ENCODE measurements around the gene NPPC.

The NPPC gene

GRCh38 chr2:231942180-231942579 is 16.0 kb upstream of the NPPC start:
- Mint-ChIP-seq H3K4me3 (no peak overlapping the region), H3K9me3 (no peaks in the 10 kb centered on the region), H3K27me3 (no peaks in the 10 kb centered on the region), H3K36me3 (no peaks in the 10 kb centered on the region), H3K4me1 (no peaks in the 10 kb centered on the region), H3K27ac (no peak overlapping the region)

DNA sequence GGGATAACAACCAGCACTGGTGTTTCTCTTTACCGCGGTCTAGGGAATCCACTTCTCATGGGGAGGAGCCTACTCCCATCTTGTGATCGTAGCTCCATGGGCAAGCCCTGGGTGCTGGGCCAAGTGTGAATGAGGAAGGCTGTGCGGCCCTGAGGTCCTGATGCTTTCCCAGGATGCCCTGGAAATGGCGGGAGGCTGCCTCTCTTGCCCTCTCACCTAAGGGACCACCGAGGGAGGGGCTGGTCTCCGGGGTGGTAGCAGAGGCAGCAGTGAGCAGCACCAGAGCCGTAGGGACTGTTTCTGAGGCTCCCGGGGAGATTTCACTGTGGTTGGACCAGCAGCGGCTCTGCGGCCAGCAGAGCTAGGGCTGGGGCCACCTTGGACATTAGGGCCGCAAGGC is 15.5 kb upstream of the NPPC start:
- no peak overlapping the region for H3K4me3 Mint-ChIP-seq
- no peaks in the 10 kb centered on the region for H3K27me3 Mint-ChIP-seq
- H3K4me1 Mint-ChIP-seq: no peaks in the 10 kb centered on the region
- H3K9me3 Mint-ChIP-seq: no peaks in the 10 kb centered on the region
- H3K36me3 Mint-ChIP-seq: no peaks in the 10 kb centered on the region
- H3K27ac Mint-ChIP-seq: no peak overlapping the region

- H3K9me3 Mint-ChIP-seq: no peaks in the 10 kb centered on the region
- H3K27ac Mint-ChIP-seq: no peak overlapping the region
- H3K27me3 Mint-ChIP-seq: no peaks in the 10 kb centered on the region
- H3K36me3 Mint-ChIP-seq: no peaks in the 10 kb centered on the region
- no peaks in the 10 kb centered on the region for H3K4me1 Mint-ChIP-seq
- no peak overlapping the region for H3K4me3 Mint-ChIP-seq
These were observed 14.6 kb upstream of the NPPC start for GRCh38 chr2:231940795-231941194.

- no peaks in the 10 kb centered on the region for H3K4me1 Mint-ChIP-seq
- no peak overlapping the region for H3K4me3 Mint-ChIP-seq
- H3K36me3 Mint-ChIP-seq: no peaks in the 10 kb centered on the region
- no peaks in the 10 kb centered on the region for H3K27me3 Mint-ChIP-seq
- no peak overlapping the region for H3K27ac Mint-ChIP-seq
- no peaks in the 10 kb centered on the region for H3K9me3 Mint-ChIP-seq
These were observed 12.8 kb upstream of the NPPC start for GRCh38 chr2:231939022-231939421.

GRCh38 chr2:231937057-231937456 is 10.9 kb upstream of the NPPC start:
- H3K27ac Mint-ChIP-seq: no peak overlapping the region
- H3K36me3 Mint-ChIP-seq: no peaks in the 10 kb centered on the region
- H3K4me1 Mint-ChIP-seq: no peaks in the 10 kb centered on the region
- no peaks in the 10 kb centered on the region for H3K27me3 Mint-ChIP-seq
- no peaks in the 10 kb centered on the region for H3K9me3 Mint-ChIP-seq
- H3K4me3 Mint-ChIP-seq: no peak overlapping the region

DNA sequence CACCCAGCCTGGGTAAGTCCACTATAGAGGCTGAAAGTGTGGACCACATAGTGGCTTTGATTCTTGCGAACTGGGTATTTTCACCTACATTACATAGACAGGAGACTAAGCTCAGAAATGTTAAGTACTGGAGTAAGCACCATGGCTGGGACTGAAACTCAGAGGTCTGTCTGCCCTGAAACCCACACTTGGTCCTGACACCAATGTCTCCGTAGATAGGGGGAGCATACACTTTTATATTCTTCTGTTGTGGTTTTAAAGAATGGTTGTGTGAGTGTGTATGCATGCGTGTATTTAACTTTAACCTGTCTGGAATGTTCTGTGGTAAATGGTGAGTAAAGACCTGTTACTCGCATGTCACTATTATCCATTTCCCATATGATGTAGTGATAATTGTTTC is 10.3 kb upstream of the NPPC start:
- no peak overlapping the region for H3K4me3 Mint-ChIP-seq
- no peaks in the 10 kb centered on the region for H3K4me1 Mint-ChIP-seq
- no peak overlapping the region for H3K27ac Mint-ChIP-seq
- no peaks in the 10 kb centered on the region for H3K27me3 Mint-ChIP-seq
- no peaks in the 10 kb centered on the region for H3K9me3 Mint-ChIP-seq
- H3K36me3 Mint-ChIP-seq: no peaks in the 10 kb centered on the region

DNA sequence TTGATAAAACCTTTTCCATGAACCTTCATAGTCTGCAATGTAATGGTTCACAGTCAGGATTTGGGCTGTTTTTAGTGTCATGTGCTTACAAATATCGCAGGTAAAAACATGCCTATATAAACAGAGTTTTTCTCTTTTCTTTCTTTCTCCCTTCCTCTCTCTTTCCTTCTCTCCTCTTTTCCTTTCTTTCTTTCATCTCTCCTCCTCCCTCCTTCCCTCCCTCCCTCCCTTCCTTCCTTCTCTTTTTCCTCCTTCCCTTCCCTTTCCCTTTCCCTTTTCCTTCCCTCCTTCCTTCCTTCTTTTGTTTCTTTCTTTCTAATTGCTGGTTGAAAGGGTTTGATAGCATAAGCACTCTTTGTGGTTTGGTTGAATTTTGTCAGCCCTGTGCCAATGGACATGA is 9.6 kb upstream of the NPPC start:
- H3K9me3 Mint-ChIP-seq: no peaks in the 10 kb centered on the region
- H3K36me3 Mint-ChIP-seq: no peaks in the 10 kb centered on the region
- no peak overlapping the region for H3K27ac Mint-ChIP-seq
- no peaks in the 10 kb centered on the region for H3K4me1 Mint-ChIP-seq
- H3K27me3 Mint-ChIP-seq: no peaks in the 10 kb centered on the region
- no peak overlapping the region for H3K4me3 Mint-ChIP-seq

- H3K27ac Mint-ChIP-seq: no peak overlapping the region
- no peaks in the 10 kb centered on the region for H3K36me3 Mint-ChIP-seq
- no peaks in the 10 kb centered on the region for H3K27me3 Mint-ChIP-seq
- H3K9me3 Mint-ChIP-seq: no peaks in the 10 kb centered on the region
- no peak overlapping the region for H3K4me3 Mint-ChIP-seq
- no peaks in the 10 kb centered on the region for H3K4me1 Mint-ChIP-seq
These were observed 9.0 kb upstream of the NPPC start for GRCh38 chr2:231935207-231935524.

DNA sequence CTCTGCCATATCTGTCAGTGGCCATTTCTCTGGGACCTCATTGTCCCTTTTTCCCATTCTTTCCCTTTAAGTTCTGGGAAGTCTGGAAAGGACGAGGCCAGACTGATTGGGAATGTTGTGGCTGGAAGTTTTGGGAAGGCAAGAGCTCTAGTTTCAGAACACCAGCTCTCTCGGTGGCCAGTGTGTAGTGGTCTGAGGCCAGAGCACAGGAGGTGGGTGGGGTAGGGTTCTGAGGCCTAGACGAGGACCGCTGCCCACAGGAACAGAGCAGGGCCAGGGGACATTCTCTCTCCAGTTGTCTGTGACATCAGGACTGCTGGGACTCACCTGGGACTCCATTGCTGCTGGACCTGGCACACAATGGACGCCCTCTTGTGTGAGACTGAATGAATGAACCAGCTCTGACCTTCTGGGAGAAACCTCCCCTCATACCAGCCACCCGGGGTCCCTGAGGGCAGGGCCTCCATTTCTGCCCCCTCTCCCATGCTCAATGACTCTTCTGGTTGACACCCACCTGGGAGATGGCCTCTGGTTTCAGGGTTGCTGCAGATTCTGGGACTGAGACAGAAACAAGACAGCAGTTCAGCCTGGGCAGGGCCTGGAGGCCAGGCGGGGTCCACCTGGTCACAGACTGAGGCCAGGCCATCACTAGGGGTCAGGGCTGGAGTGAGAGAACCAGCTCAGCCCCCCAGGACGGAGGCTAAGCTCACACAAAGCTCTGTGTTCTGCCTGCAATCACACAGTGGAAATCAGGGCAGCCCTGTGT is 8.4 kb upstream of the NPPC start:
- no peaks in the 10 kb centered on the region for H3K27me3 Mint-ChIP-seq
- H3K36me3 Mint-ChIP-seq: no peaks in the 10 kb centered on the region
- H3K27ac Mint-ChIP-seq: no peak overlapping the region
- no peak overlapping the region for H3K4me3 Mint-ChIP-seq
- no peaks in the 10 kb centered on the region for H3K9me3 Mint-ChIP-seq
- H3K4me1 Mint-ChIP-seq: no peaks in the 10 kb centered on the region

DNA sequence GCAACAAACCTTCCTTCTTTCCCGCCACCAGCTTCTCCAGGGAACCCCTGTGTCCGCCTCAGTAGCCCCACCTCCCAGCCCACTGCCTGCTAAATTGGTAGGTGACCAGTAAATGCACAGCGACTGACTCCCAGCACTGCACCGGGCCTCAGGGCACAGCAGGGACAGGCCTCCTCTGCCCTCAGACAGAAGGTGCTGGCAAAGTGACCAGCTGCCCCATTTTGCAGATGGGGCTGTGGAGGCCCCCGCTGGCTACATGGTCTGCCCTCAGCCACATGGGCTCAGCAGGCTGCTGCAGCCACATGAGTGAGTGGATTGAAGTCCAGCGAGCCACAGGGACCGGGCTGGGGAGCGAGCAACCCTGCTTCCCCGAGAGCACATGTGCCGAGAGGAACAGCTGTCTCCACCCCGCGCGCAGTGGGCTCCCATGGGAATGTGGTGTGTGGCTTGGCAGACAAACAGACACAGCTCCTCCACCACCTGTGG is 7.8 kb upstream of the NPPC start:
- H3K4me1 Mint-ChIP-seq: no peaks in the 10 kb centered on the region
- H3K4me3 Mint-ChIP-seq: no peak overlapping the region
- H3K27ac Mint-ChIP-seq: no peak overlapping the region
- H3K27me3 Mint-ChIP-seq: peaks cover 3% of the 10 kb centered on the region
- no peaks in the 10 kb centered on the region for H3K36me3 Mint-ChIP-seq
- H3K9me3 Mint-ChIP-seq: no peaks in the 10 kb centered on the region

- Mint-ChIP-seq H3K27me3 (peaks cover 3% of the 10 kb centered on the region), H3K4me1 (no peaks in the 10 kb centered on the region), H3K9me3 (no peaks in the 10 kb centered on the region)
These were observed 7.1 kb upstream of the NPPC start for GRCh38 chr2:231932985-231933915.

DNA sequence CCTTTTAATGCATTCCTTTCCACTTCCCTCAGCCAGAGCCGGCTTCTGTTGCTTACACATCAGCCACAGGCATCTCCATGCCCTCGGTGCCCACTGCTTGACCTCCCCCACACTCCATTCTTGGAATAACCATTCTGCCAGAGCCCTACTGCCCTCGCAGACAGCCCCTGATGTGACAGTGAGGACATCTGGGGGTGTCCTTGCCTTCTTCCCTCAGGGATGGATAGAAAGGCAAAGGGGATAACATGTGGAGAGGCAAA is 6.4 kb upstream of the NPPC start:
- Mint-ChIP-seq H3K27ac (no peak overlapping the region), H3K4me1 (no peaks in the 10 kb centered on the region), H3K4me3 (no peak overlapping the region), H3K9me3 (no peaks in the 10 kb centered on the region), H3K27me3 (peaks cover 6% of the 10 kb centered on the region), H3K36me3 (no peaks in the 10 kb centered on the region)

More at GRCh38 chr2:231932985-231933915, 7.1 kb upstream of the NPPC start:
- no peaks in the 10 kb centered on the region for H3K36me3 Mint-ChIP-seq
- H3K4me3 Mint-ChIP-seq: no peak overlapping the region
- H3K27ac Mint-ChIP-seq: no peak overlapping the region

- peaks cover 16% of the 10 kb centered on the region for H3K27me3 Mint-ChIP-seq
- no peaks in the 10 kb centered on the region for H3K36me3 Mint-ChIP-seq
- H3K9me3 Mint-ChIP-seq: no peaks in the 10 kb centered on the region
- H3K4me3 Mint-ChIP-seq: no peak overlapping the region
- H3K27ac Mint-ChIP-seq: no peak overlapping the region
- peaks cover 8% of the 10 kb centered on the region for H3K4me1 Mint-ChIP-seq
These were observed 5.3 kb upstream of the NPPC start for GRCh38 chr2:231931481-231931915.

- Mint-ChIP-seq H3K36me3 (no peaks in the 10 kb centered on the region), H3K9me3 (no peaks in the 10 kb centered on the region), H3K27ac (no peak overlapping the region), H3K27me3 (peaks cover 17% of the 10 kb centered on the region), H3K4me3 (no peak overlapping the region), H3K4me1 (peaks cover 9% of the 10 kb centered on the region)
These were observed 4.5 kb upstream of the NPPC start for GRCh38 chr2:231930593-231931281.

GRCh38 chr2:231929961-231930592 is 3.9 kb upstream of the NPPC start:
- Mint-ChIP-seq H3K4me3 (no peak overlapping the region), H3K27ac (no peak overlapping the region), H3K27me3 (peaks cover 17% of the 10 kb centered on the region), H3K4me1 (peaks cover 9% of the 10 kb centered on the region), H3K36me3 (no peaks in the 10 kb centered on the region), H3K9me3 (no peaks in the 10 kb centered on the region)

Measured in activated naive CD4-positive, alpha-beta T cell treated with anti-CD3 and anti-CD28 coated beads, Interleukin-2, amount 50 U/mL, for 24 hours (primary cell).